Sigmoid colon (tissue), 4 donors: ENCODE results near the gene ALKBH1.

Experiments
- POLR2AphosphoS5 ChIP-seq, 4 donors: sonication (generic); formaldehyde crosslinking; IDR thresholded peaks; one replicate each; pipeline ENCODE4 v1.6.1; 2017; ENCODE audit warnings: antibody characterized with exemption in 4 of 4
- TF ChIP-seq, protein P1 (sequence below), 4 experiments: fragments of 450-650 bp in 3 of 4; fragments of 200-600 bp in 1 of 4; IDR thresholded peaks; one replicate each; pipeline ENCODE4 v1.5.1; 2016 to 2019; ENCODE audit warnings: antibody characterized with exemption in 4 of 4, mild to moderate bottlenecking in 3 of 4, moderate library complexity in 2 of 4

DNA sequence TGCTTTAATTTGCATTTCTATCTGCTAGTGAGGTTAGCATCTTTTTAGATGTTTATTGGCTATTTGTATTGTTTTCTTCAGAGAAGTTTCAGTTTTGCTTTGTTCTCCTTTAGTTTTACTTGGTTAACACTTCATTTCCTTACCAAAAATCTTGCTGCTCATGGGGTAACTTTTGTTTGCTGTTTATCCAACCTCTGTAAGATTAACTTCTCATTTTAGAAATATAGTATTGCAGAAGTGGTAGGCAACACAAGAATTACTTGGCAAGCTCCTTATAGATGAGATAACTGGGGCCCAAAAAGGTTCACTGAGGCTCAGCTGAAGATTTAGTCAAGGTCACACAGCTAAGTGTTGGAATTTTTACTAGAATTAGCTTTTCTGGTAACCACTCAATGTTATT is 40.5 kb downstream of the ALKBH1 start:
- TF ChIP-seq, protein P1, sequence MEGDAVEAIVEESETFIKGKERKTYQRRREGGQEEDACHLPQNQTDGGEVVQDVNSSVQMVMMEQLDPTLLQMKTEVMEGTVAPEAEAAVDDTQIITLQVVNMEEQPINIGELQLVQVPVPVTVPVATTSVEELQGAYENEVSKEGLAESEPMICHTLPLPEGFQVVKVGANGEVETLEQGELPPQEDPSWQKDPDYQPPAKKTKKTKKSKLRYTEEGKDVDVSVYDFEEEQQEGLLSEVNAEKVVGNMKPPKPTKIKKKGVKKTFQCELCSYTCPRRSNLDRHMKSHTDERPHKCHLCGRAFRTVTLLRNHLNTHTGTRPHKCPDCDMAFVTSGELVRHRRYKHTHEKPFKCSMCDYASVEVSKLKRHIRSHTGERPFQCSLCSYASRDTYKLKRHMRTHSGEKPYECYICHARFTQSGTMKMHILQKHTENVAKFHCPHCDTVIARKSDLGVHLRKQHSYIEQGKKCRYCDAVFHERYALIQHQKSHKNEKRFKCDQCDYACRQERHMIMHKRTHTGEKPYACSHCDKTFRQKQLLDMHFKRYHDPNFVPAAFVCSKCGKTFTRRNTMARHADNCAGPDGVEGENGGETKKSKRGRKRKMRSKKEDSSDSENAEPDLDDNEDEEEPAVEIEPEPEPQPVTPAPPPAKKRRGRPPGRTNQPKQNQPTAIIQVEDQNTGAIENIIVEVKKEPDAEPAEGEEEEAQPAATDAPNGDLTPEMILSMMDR (IDR thresholded peaks at IDR 0.05) = no peak
- no peak for TF ChIP-seq POLR2AphosphoS5 (IDR thresholded peaks at IDR 0.05)
